WERI-Rb-1 (cell line): ENCODE results near the gene CACYBP.

Experiments used
- DNase-seq: peaks from one replicate; pipeline ENCODE4 v3.0.0-alpha.2; 2020
- H3K27ac ChIP-seq: fragments of 250-450 bp; sonication (Bioruptor Pico); 2 replicates; pipeline ENCODE4 v1.5.1; 2020; ENCODE audit warnings: mild to moderate bottlenecking, moderate library complexity
- H3K27me3 ChIP-seq: fragments of 250-450 bp; sonication (Bioruptor Pico); 2 replicates; pipeline ENCODE4 v1.5.1; 2021; ENCODE audit warnings: mild to moderate bottlenecking, low read depth, moderate library complexity; ENCODE audit not compliant: insufficient read depth, severe bottlenecking
- H3K36me3 ChIP-seq: fragments of 250-450 bp; sonication (Bioruptor Pico); 2 replicates; pipeline ENCODE4 v1.5.1; 2020; ENCODE audit warnings: mild to moderate bottlenecking, moderate library complexity
- H3K4me3 ChIP-seq: 2 replicates; pipeline ENCODE4 v1.5.1; 2011; ENCODE audit warnings: low read depth, mild to moderate bottlenecking, control low read depth, low read length
- H3K9me3 ChIP-seq: fragments of 250-450 bp; sonication (Bioruptor Pico); 2 replicates; pipeline ENCODE4 v1.5.1; 2021; ENCODE audit warnings: mild to moderate bottlenecking, moderate library complexity; ENCODE audit not compliant: severe bottlenecking
- TF ChIP-seq, protein P1 (sequence below): IDR thresholded peaks from 2 replicates; pipeline ENCODE4 v1.5.1; 2011; ENCODE audit warnings: low read depth, mild to moderate bottlenecking, control low read depth, inconsistent platforms, low read length

The CACYBP gene

DNA sequence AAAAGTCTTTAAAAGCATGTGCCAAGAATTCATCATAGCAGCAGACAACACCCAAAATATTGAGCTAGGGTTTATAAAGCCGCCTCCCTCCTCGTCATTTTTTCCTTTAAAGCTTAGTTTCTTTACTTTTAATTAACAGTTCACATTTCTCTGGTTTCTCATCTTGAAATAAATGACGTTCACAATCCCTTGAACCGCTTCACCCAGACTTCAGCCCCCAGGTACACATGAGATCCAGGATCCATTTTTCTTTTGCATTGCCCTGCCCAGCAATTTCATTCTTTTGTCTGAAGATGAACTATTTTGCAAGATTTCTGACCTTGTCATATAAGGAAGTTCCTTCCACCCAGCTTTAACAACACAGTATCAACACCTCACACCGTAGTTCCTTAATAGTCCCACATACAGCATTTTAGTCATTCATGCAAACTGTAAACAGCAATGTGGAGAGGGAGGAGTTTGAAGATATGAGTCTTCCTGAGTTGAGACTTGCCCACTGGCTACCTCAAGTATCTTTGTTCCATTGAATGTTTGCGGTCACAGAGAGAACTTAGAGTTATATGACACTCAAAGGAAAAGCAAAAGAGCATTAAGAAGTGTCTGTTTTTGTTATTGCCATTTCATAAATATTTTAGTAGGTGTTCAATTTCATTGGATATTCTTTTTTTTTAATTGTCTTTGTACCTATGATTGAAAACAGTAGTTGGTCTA lies 35.3 kb upstream of the CACYBP start:
- Histone ChIP-seq H3K9me3 (no peaks in the 10 kb centered on the region), H3K36me3 (no peaks in the 10 kb centered on the region), H3K27ac (no peak overlapping the region), H3K27me3 (no peaks in the 10 kb centered on the region), H3K4me3 (no peak overlapping the region)
- TF ChIP-seq, protein P1, sequence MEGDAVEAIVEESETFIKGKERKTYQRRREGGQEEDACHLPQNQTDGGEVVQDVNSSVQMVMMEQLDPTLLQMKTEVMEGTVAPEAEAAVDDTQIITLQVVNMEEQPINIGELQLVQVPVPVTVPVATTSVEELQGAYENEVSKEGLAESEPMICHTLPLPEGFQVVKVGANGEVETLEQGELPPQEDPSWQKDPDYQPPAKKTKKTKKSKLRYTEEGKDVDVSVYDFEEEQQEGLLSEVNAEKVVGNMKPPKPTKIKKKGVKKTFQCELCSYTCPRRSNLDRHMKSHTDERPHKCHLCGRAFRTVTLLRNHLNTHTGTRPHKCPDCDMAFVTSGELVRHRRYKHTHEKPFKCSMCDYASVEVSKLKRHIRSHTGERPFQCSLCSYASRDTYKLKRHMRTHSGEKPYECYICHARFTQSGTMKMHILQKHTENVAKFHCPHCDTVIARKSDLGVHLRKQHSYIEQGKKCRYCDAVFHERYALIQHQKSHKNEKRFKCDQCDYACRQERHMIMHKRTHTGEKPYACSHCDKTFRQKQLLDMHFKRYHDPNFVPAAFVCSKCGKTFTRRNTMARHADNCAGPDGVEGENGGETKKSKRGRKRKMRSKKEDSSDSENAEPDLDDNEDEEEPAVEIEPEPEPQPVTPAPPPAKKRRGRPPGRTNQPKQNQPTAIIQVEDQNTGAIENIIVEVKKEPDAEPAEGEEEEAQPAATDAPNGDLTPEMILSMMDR, result no peak
- no peak for DNase-seq

DNA sequence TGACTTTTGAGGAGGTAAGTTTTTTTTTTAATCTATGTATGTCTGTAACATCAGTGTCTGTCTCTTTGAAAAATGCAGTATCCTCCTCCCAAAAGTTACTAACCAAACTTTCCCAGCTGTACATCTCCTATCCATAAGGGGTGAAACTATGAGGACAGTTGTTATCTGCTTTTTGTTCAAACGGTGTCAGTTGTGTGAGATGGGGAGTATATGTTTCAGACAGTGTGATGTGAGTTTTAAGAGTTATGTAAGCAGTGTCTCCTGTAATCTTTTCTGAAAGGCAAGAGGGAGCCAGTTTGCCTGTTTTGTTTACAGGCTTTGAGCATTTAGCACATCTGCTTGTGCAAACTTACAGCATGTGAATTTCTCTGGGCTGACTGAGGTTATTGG lies 34.8 kb upstream of the CACYBP start:
- Histone ChIP-seq H3K27me3 (no peaks in the 10 kb centered on the region), H3K4me3 (no peak overlapping the region), H3K27ac (no peak overlapping the region), H3K36me3 (no peaks in the 10 kb centered on the region), H3K9me3 (no peaks in the 10 kb centered on the region)
- DNase-seq, result no peak
- TF ChIP-seq, protein P1, result no peak

DNA sequence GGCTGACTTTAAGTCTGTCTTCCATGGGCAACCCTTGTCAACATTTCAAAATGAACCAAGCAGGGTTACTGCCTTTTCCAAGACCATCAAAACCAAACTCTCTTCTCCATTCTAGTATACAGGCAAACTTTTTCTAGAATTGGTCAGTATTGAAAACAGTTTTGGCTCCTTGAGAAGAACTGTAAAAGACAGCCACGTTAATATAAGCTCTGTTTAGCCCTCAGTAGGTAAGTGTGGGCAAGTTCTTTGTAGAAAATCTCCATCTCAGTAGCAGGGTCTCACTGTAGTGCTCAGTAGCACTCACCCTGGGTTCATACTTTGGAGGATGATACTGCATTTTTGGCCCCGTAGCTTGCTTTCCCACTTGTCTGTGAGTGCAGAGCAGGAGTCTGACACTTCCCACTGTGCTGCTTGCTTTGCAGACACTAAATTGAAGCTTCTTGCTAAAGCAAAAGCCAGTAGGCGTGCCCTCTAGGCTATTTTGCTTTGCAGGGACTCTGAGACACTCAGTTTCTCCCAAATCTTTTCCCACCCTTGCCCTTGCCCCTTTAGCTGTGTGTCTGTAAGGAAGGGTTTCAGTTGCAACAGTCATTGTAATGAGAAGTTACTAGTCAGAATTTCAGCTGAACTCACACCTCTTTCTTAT lies 34.3 kb upstream of the CACYBP start:
- Histone ChIP-seq H3K27ac (no peak overlapping the region), H3K36me3 (no peaks in the 10 kb centered on the region), H3K27me3 (no peaks in the 10 kb centered on the region), H3K4me3 (no peak overlapping the region), H3K9me3 (no peaks in the 10 kb centered on the region)
- DNase-seq, result no peak
- TF ChIP-seq, protein P1, result no peak

DNA sequence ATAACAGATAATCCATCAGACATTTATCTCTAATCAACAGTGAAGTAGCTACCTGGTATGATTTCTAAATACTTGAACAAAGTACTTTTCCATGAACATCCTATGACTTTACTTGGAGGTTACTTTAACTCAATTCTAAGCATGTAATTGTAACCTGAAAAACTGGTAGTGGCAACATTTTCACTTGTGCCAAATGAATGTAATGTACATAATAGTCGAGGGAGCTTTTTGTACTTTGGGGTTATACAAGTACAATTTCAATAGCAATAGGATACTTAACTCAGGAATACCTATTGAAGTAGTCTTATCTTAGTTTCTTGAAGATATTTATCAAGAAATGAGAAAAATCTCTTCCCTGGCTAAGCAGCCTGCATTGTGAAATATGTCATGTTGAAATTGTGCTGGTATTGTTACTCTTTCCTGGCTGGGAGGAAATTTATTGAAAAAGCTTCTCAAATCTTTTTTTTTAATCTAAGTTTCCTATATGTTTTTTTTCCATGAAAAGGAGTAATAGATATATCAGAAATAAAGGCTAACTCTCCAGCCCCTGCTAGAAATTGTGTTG lies 33.7 kb upstream of the CACYBP start:
- DNase-seq, result no peak
- TF ChIP-seq, protein P1, result no peak
- H3K4me3 ChIP-seq, result no peak overlapping the region
- no peaks in the 10 kb centered on the region for H3K9me3 ChIP-seq
- H3K27me3 ChIP-seq, result no peaks in the 10 kb centered on the region
- H3K27ac ChIP-seq, result no peak overlapping the region
- no peaks in the 10 kb centered on the region for H3K36me3 ChIP-seq

DNA sequence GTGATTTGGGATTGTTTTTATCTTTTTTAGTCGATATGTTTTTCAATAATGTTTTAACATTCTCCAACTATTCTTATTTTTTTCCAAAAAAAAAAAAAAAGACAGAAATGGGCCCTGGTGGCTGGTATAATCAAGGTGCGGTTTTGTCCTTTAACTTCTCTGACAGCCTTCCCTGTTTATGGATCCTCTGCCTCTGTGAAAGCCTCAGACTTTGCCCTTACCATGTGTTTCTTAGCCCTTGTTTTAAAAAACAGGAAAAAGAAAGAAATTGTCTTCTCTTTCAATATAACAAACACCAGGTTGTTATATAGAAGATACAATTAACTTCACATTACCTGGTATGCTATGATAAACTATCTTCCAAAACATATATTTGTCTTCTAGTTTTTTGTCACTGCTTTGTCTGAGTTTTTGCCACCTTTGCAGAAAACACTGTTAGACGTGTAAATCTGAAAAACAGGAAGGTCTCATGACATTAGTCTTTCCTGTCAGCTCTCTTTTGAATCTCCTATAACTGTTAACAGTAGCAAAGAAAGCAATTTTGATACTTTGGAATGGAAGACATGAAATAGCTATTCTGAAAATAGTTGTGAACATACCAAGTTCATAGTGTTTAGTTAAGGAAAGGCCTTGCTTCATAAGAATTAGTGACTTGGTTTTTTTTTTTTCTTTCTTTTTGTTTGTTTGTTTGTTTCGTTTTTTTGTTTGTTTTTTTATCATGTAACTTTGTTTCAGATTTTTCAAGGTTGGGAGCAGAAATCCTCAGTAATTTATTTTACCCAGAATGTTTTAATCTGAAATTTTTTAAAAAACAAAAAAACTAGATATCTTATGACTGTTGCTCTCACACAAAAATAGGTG lies 31.7 kb upstream of the CACYBP start:
- Histone ChIP-seq H3K9me3 (no peaks in the 10 kb centered on the region), H3K27ac (no peak overlapping the region), H3K36me3 (no peaks in the 10 kb centered on the region), H3K4me3 (no peak overlapping the region), H3K27me3 (no peaks in the 10 kb centered on the region)
- DNase-seq, result no peak
- TF ChIP-seq, protein P1, result no peak
